ENCODE results near the gene VPS13C.

DNA sequence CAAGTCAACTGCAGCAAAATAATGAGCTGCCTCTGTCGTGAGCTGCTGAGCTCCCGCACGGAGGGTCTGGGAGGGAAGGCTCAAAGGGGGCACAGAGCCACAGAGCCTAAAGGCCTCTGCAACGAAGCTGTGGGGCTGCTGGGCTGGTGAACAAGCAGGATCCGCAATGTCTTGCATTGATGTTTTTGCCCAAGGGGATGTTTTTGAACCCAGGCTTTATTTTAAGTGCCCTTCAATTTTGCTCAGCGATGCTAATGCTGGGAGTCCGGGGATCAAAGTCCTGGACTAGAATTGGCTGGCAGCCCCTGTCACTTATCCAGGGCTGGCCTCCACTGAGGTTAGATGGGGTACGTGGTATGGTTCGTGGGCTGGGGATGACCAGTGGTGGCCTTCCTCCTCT, 240.0 kb downstream of the VPS13C start:
- TF ChIP-seq CTCF (IDR thresholded peaks at IDR 0.05) (no peak), POLR2A (IDR thresholded peaks at IDR 0.05) (no peak)

Measured in esophagus squamous epithelium (tissue), 4 donors.